HepG2 (cell line): ENCODE results near the gene TEC.

Experiments used
- BRD4 ChIP-seq: sonication (generic); formaldehyde crosslinking; IDR thresholded peaks from 2 replicates; pipeline ENCODE4 v1.4.0; 2020; ENCODE audit warnings: missing genetic modification reagents
- CCAR2 ChIP-seq: fragments of 200-400 bp; formaldehyde crosslinking; optimal IDR thresholded peaks from 2 replicates; pipeline ENCODE3; 2018; ENCODE audit warnings: low read depth, mild to moderate bottlenecking, low read length, moderate library complexity
- ELF1 ChIP-seq: sonication (generic); formaldehyde crosslinking; IDR thresholded peaks from 2 replicates; pipeline ENCODE4 v1.4.0; 2020; ENCODE audit warnings: missing genetic modification reagents
- FOXJ3 ChIP-seq: sonication (generic); formaldehyde crosslinking; IDR thresholded peaks from 2 replicates; pipeline ENCODE4 v1.4.0; 2020; ENCODE audit warnings: missing genetic modification reagents, mild to moderate bottlenecking, borderline replicate concordance
- POLR2AphosphoS5 ChIP-seq: IDR thresholded peaks from 2 replicates; pipeline ENCODE4 v1.6.1; 2012; ENCODE audit warnings: low read depth, low read length
- SYNCRIP ChIP-seq: fragments of 200-400 bp; formaldehyde crosslinking; IDR thresholded peaks from 2 replicates; pipeline ENCODE4 v1.6.1; 2018; ENCODE audit warnings: mild to moderate bottlenecking, low read depth, low read length; ENCODE audit not compliant: insufficient read depth
- TF ChIP-seq, protein P1 (sequence below): sonication (generic); formaldehyde crosslinking; IDR thresholded peaks from 2 replicates; pipeline ENCODE4 v1.4.0; 2020; ENCODE audit warnings: mild to moderate bottlenecking, missing genetic modification reagents
- TF ChIP-seq, protein P2 (sequence below), 2 experiments: sonication (generic) in 1 of 2; formaldehyde crosslinking in 1 of 2; IDR thresholded peaks; 2 replicates each; pipeline versions ENCODE4 v1.5.1 to v1.6.1; 2011 to 2020; ENCODE audit warnings: borderline replicate concordance in 1 of 2, low read depth in 1 of 2, low read length in 1 of 2, mild to moderate bottlenecking in 1 of 2, missing genetic modification reagents in 1 of 2, moderate library complexity in 1 of 2

DNA sequence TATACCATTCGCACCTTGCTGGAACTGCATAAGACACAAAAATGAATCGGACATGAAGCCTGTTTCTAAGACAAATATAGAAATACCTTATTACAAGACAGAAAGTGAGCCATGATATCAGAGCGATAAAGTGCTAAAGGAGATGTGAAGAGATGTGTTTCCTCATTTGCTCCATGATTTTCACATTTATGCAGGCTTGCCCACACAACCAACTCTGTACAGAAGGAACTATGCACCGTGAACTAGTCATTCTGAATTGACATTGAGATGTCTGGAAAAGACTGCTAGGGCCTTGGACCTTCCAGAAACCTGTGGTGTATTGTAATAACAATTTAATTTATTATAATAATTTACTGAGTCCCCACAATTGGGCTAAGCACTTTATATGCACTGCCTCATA is 97.0 kb downstream of the TEC start:
- no peak for TF ChIP-seq FOXJ3 (CRISPR knock-in tag)
- TF ChIP-seq CCAR2, result no peak
- no peak for TF ChIP-seq SYNCRIP
- TF ChIP-seq, protein P1, sequence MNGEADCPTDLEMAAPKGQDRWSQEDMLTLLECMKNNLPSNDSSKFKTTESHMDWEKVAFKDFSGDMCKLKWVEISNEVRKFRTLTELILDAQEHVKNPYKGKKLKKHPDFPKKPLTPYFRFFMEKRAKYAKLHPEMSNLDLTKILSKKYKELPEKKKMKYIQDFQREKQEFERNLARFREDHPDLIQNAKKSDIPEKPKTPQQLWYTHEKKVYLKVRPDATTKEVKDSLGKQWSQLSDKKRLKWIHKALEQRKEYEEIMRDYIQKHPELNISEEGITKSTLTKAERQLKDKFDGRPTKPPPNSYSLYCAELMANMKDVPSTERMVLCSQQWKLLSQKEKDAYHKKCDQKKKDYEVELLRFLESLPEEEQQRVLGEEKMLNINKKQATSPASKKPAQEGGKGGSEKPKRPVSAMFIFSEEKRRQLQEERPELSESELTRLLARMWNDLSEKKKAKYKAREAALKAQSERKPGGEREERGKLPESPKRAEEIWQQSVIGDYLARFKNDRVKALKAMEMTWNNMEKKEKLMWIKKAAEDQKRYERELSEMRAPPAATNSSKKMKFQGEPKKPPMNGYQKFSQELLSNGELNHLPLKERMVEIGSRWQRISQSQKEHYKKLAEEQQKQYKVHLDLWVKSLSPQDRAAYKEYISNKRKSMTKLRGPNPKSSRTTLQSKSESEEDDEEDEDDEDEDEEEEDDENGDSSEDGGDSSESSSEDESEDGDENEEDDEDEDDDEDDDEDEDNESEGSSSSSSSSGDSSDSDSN, result no peak
- TF ChIP-seq ELF1, result no peak
- no peak for TF ChIP-seq BRD4
- TF ChIP-seq, protein P2, sequence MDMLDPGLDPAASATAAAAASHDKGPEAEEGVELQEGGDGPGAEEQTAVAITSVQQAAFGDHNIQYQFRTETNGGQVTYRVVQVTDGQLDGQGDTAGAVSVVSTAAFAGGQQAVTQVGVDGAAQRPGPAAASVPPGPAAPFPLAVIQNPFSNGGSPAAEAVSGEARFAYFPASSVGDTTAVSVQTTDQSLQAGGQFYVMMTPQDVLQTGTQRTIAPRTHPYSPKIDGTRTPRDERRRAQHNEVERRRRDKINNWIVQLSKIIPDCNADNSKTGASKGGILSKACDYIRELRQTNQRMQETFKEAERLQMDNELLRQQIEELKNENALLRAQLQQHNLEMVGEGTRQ (IDR thresholded peaks at IDR 0.05; ENCODE audit: low read depth, low read length), result no peak
- TF ChIP-seq, protein P2 (CRISPR knock-in tag; IDR thresholded peaks at IDR 0.05; ENCODE audit: borderline replicate concordance), result no peak
- TF ChIP-seq POLR2AphosphoS5, result no peak
